Stimulated activated CD4-positive, alpha-beta T cell treated with anti-CD3 and anti-CD28 coated beads, TNF-alpha, amount 100 ng/mL, for 24 hours (primary cell): ENCODE measurements around the gene GNAL.
A peak's percentile ranks its signal among the peaks of the same experiment; 100 is the strongest.
"Not testable (repeated sequence)": the region's sequence is repeated elsewhere in the genome, so short reads cannot be mapped to it uniquely, and the experiment has no call there.

ENCODE experiments used
- DNase-seq, 3 experiments: peaks; one replicate each; pipeline ENCODE4 v3.0.0-alpha.2; 2020; ENCODE audit warnings: low read depth in 3 of 3

Gene GNAL

GRCh38 chr18:11688972-11689668 lies at the start of gene GNAL:
TSS of gene GNAL (plus strand) at chr18:11689264. CDS start at chr18:11689564, 300 bp downstream.
- DNase-seq = peak; percentile 8 to 68 (median 33)

GRCh38 chr18:11647310-11647709 lies 41.8 kb upstream of the GNAL start:
- not testable (repeated sequence) for DNase-seq

- not testable (repeated sequence) for DNase-seq
These were observed 41.3 kb upstream of the GNAL start for GRCh38 chr18:11647804-11648203.

GRCh38 chr18:11649839-11650238 lies 39.2 kb upstream of the GNAL start:
- DNase-seq = no peak

GRCh38 chr18:11651899-11652298 lies 37.2 kb upstream of the GNAL start:
- no peak for DNase-seq

GRCh38 chr18:11653521-11653920 lies 35.5 kb upstream of the GNAL start:
- no peak for DNase-seq

GRCh38 chr18:11654736-11655605 lies 34.1 kb upstream of the GNAL start:
- DNase-seq = peak in 2 of 3 experiments; percentile 7 to 60

- no peak for DNase-seq
These were observed 33.5 kb upstream of the GNAL start for GRCh38 chr18:11655606-11655932.

GRCh38 chr18:11657152-11657551 lies 31.9 kb upstream of the GNAL start:
- no peak for DNase-seq

- no peak for DNase-seq
These were observed 31.5 kb upstream of the GNAL start for GRCh38 chr18:11657554-11657953.

- DNase-seq = no peak
These were observed 31.0 kb upstream of the GNAL start for GRCh38 chr18:11658019-11658418.

GRCh38 chr18:11658989-11659388 lies 30.1 kb upstream of the GNAL start:
- DNase-seq = no peak

GRCh38 chr18:11660691-11661090 lies 28.4 kb upstream of the GNAL start:
- no peak for DNase-seq

- no peak for DNase-seq
These were observed 27.6 kb upstream of the GNAL start for GRCh38 chr18:11661430-11661829.

GRCh38 chr18:11663439-11664029 lies 25.5 kb upstream of the GNAL start:
- DNase-seq = no peak

GRCh38 chr18:11664286-11664685 lies 24.8 kb upstream of the GNAL start:
- no peak for DNase-seq

- no peak for DNase-seq
These were observed 23.9 kb upstream of the GNAL start for GRCh38 chr18:11665146-11665545.

- DNase-seq = no peak
These were observed 23.5 kb upstream of the GNAL start for GRCh38 chr18:11665587-11665986.

GRCh38 chr18:11666176-11666575 lies 22.9 kb upstream of the GNAL start:
- no peak for DNase-seq

- DNase-seq = no peak
These were observed 22.2 kb upstream of the GNAL start for GRCh38 chr18:11666831-11667230.

- DNase-seq = no peak
These were observed 21.5 kb upstream of the GNAL start for GRCh38 chr18:11667578-11667977.

GRCh38 chr18:11668441-11669169 lies 20.5 kb upstream of the GNAL start:
- DNase-seq = no peak
